NCI-H526 (cell line): ENCODE results near the gene INPP5D.
"Not testable (repeated sequence)": the region's sequence is repeated elsewhere in the genome, so short reads cannot be mapped to it uniquely, and the experiment has no call there.

Experiments used
- DNase-seq, 2 experiments: peaks; one replicate each; lab custom pipeline; 2025; lab: John Stamatoyannopoulos, UW

Gene INPP5D

GRCh38 chr2:233116946-233117345, 56.8 kb downstream of the INPP5D start:
- DNase-seq = no peak

DNA sequence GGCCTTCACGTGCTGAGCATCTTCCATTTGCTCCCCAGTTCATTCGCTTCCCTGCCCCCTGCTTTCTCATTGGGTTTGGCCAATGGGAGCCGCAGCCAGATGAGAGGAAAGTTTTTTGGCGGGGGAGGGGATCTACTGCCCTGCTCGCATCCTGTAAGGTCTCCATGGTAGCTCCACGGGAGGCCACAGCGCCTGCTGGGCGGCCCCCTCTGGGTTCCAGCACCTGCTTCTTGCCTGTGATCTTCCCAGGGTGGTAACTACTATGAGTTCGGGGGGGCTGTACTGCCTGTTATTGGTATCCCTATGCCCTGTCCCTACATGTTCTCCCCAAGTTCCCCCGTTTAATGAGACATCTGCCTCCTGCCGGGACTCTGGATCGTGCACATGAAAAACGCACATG, 57.2 kb downstream of the INPP5D start:
- no peak for DNase-seq

DNA sequence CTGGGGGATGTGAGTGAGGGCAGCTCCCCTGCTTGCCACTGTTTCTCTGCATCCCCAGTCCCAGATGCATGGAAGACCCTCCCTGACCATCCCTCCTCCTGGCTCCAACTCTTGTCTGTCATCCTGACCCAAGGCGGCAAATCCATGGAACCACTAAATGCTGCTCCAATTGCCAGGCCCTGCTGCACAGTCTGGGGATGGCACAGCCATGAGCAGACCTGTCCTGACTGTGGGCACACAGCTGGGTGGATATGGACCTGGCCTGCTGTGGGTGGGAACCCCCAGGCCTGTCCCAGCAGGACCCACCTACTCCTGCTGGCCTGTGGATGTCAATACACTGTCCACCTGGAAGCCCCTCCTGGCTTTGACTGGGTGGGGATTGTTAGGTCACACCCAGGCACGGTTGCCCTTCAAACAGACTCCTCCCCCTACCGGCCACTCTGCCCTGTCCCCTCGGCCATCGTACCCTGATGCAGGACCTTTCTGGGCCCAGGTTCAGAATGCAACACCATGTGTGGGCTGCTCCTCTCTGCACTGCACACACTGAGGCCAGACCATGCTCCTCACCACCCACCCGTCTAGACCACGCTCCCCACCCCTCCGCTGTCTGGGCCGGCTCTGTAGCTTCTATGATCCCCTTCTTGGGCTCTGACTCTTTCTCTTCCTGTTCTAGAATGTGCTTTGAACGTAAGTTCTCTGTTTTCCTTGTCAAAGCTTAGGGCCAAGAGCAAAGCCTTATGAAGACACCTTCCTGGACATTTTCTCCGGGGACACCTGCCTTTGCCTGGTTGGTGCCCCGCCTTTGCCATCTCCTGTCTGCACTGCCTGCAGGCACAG, 57.9 kb downstream of the INPP5D start:
- no peak for DNase-seq

DNA sequence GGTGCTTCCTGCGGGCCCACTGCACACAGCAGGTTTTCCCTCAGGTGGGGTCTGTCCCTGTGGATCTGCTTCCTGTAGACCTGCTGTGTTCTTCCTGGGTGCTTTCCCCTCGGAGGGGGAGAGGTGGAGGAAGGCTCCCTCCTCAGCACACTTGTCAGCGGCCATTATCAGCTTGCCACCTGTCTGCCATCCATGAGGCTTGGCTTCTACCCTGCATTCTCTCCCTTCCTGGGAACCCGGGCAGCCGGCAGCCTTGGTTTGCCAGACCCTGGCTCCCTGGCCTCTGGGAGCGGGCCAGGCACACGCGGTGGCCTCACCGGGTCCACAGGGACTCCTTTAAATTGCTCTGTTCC, 58.5 kb downstream of the INPP5D start:
- no peak for DNase-seq

DNA sequence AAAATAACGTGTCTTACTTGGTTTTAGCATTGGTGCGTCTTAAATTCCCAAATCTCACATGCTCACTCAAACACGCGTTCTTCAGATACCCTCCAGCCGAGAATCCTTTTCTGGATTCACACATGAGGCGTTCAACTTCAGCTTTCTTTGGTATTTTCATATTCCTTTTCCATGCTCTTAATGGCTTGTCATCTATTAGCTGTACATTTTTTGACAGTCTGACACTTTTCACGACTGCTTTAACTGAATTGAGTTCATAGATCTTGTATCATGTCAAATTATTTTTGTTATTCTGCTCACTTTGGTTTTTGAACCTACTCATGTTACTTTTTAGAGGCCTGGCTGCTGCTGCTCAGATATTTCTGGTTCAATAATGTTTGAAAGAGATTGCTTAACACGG, 59.0 kb downstream of the INPP5D start:
- no peak for DNase-seq

DNA sequence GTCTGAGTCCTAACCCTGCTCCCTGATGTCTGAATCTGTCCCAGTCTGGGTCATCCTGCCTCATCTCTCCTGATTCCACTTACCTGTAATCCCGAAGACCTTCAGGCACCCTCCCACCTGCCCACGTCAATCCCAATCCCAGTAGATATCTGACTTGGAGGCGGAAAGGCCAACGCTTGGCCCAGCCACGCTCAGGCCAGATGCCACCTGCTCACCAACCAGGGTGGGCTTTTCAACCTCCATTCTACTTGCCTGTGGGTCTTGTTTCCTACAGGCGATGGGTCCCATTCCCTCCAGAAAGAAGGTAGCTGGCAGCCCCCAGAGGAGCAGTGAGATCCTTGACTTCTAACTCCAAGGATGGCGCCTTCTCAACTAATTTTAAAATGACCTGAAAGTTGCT, 59.7 kb downstream of the INPP5D start:
- no peak for DNase-seq

DNA sequence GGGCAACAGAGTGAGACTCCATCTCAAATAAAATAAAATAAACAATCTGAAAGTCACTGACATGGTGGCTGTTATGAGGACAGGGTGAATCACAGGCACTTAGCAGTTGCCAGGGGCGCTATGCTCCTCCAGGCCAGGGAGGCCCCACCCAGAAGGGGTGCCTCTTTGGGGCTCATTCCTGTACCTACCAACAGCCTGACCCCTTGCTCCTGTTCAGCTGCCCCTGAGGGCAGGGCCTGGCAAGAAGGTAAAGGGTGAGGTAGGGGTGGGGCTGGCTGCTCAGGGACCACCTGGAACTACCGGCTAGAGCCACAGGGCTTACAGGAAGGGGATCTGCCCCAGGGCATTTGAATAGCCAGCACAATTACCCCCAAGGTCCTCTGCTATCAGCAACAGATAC, 60.3 kb downstream of the INPP5D start:
- no peak for DNase-seq

GRCh38 chr2:233121856-233122255, 61.7 kb downstream of the INPP5D start:
- DNase-seq = no peak

DNA sequence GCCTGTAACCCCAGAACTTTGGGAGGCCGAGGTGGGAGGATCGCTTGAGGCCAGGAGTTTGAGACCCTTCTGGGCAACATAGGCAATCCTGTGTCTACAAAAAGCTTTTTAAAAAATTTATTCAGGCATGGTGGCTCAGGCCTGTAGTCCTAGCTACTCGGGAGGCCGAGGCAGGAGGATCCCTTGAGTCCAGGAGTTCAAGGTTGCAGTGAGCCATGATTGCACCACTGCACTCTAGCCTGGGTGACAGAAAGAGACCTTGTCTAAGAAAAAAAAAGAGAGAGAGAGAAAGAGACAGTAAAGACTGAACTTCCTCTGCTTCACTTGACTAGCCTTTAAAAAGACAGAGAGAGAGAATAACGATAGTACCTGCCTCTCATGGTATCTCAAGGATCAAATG, 62.4 kb downstream of the INPP5D start:
- DNase-seq = no peak

- DNase-seq = not testable (repeated sequence)
Observed at GRCh38 chr2:233123576-233123975, 63.4 kb downstream of the INPP5D start.

- no peak for DNase-seq
Observed at GRCh38 chr2:233124421-233125080, 64.4 kb downstream of the INPP5D start.

GRCh38 chr2:233125455-233126065, 65.4 kb downstream of the INPP5D start:
- DNase-seq = no peak

GRCh38 chr2:233129351-233129978, 69.3 kb downstream of the INPP5D start:
- DNase-seq = peak in 1 of 2 experiments; percentile 14

DNA sequence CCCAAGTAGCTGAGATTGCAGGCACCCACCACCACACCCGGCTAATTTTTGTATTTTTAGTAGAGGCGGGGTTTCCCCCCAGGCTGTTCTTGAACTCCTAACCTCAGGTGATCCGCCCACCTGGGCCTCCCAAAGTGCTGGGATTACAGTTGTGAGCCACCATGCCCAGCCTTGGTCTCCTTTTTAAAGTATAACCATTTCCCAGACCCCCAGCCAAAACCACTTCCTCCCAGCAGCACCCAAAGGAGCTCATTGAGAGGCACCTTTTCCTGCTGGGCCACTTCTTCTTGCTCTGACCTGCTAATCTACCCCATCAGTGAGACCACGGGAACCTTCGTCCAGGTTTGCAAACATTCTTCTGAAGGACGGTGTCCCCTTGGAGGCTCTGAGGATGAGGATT, 69.9 kb downstream of the INPP5D start:
- no peak for DNase-seq

GRCh38 chr2:233130481-233131020, 70.4 kb downstream of the INPP5D start:
- DNase-seq = no peak

DNA sequence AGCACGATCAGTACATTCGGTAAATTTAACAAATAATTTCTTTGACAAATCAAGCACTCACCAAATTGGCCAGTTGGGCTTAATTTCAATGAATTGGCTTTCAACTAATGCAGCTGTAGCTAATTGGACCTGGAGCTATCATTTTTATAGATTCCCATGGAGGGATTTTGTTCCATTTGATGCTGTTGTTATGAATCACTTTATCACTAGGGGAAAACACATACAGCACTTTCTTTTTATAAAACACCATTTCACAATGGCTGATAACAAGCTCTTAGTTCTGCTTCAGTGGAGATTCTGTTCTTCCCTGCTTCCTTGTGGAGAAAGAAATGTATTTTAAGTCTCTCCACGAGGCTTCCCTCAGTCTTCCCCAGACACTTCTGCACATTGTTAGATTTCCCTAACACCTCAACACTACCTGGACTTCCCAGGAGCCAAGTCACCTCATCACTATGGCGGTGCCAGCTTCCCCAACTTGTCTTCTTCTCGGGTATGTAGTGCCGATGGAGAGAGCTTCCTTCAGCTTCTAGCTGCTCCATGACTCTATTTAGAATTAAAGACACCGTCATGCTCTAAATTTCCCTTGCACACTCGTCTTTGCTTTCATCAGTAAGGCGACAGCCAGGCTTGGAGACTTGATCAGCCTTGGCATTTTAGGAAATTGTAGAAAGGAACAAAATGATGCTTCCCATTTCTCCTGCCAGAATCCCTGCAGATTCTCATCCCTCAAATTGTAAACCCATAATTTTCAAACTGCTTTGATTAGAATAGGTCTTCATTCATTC, 72.0 kb downstream of the INPP5D start:
- DNase-seq = no peak

GRCh38 chr2:233133239-233133638, 73.1 kb downstream of the INPP5D start:
- no peak for DNase-seq

DNA sequence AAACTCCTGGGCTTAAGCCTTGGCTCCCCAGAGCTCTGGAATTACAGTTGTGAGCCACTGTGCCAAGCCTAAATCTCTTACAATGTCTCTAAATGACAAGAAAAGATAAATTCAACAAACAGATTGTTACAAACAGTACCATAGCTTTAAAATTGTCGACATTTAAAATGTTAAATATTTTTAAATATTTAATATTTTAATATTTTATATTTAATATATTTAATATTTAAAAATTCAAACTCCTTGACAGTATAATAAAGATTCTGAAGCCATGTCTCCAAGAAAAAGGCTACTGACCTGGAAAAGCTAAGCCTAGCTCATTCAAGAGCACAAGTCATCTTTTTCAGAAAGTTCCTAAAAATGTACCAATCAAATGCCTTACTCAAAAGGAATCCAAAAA, 75.3 kb downstream of the INPP5D start:
- no peak for DNase-seq

GRCh38 chr2:233137040-233137439, 76.9 kb downstream of the INPP5D start:
- DNase-seq = no peak

GRCh38 chr2:233140077-233140585, 80.0 kb downstream of the INPP5D start:
- DNase-seq = no peak

DNA sequence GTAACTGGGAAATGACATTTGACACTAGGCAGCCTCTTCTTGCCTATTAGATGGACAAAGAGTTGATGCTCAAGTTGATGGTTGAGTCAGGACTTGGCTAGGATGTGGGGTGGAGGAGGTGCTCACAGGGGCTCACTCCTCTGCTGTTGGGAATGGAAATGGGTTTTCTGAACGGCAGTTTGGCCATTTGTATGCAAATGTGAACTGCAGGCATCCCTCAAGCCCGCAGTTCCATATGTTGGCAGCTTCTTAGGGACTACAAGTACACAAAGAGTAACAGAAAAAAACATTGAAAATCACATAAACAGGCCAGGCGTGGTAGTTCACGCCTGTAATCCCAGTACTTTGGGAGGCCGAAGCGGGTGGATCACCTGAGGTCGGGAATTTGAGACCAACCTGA, 80.8 kb downstream of the INPP5D start:
- peak; percentile 43 to 60 for DNase-seq
